ENCODE measurements around the gene ST8SIA3. TPM values are rescaled to one million over a fixed set of nuclear protein-coding genes. Genes with fewer than 3 reads are reported as not detected.

The ST8SIA3 gene
- total and polyA plus RNA-seq, 2 of the 4 experiments (the other 2 are of a cell fraction): not detected

GRCh38 chr18:57320603-57321002, 31.8 kb upstream of the ST8SIA3 start:
- no CpG with 5 or more reads among the region's 2 CpGs for WGBS, 2 experiments (ENCODE audit: extremely low coverage in 2 of 2, insufficient read length in 1 of 2)
- intact Hi-C loops (cut with micrococcal nuclease) (no loop called here), dilution Hi-C loops (cut with HindIII; ENCODE audit: low sequenced_read_pairs, unreplicated experiment) (no loop called here), in situ Hi-C loops (cut with MboI; ENCODE audit: low sequenced_read_pairs) (no loop called here)
- no peak overlapping the region for H3K4me3 ChIP-seq (ENCODE audit: insufficient read depth, low read depth, low read length)
- no peak for ATAC-seq (ENCODE audit: low read depth)
- H2AK9ac ChIP-seq (replicated peaks; ENCODE audit: low read depth, low read length, poor library complexity): no peak overlapping the region
- no peak overlapping the region for H3K23ac ChIP-seq (ENCODE audit: low read depth, low read length)
- H3K9ac ChIP-seq (ENCODE audit: low read depth, low read length): no peak overlapping the region
- H4K91ac ChIP-seq (ENCODE audit: insufficient read depth, low read depth, low read length): no peak overlapping the region
- H3K79me1 ChIP-seq (ENCODE audit: low read depth in 1 of 2, low read length in 2 of 2): no peaks in the 10 kb centered on the region
- no peak overlapping the region for H4K5ac ChIP-seq (ENCODE audit: low read depth, low read length)
- H3K56ac ChIP-seq (ENCODE audit: extremely low read depth, insufficient read depth, low read length): no peak overlapping the region
- H3K27me3 ChIP-seq (ENCODE audit: control insufficient read depth, insufficient read depth, low read length): no peaks in the 10 kb centered on the region
- no peak for TF ChIP-seq MXI1 (IDR thresholded peaks at IDR 0.05; ENCODE audit: borderline replicate concordance, low read depth, low read length)
- no peak for TF ChIP-seq FOS (IDR thresholded peaks at IDR 0.05; ENCODE audit: low read depth, low read length)
- no peak for TF ChIP-seq ELK1 (IDR thresholded peaks at IDR 0.05; ENCODE audit: borderline replicate concordance, low read depth, low read length)
- TF ChIP-seq SMC3 (IDR thresholded peaks at IDR 0.05; ENCODE audit: low read depth, low read length): no peak
- TF ChIP-seq RCOR1 (IDR thresholded peaks at IDR 0.05; ENCODE audit: insufficient replicate concordance, low read length): no peak
- TF ChIP-seq RFX5 (IDR thresholded peaks at IDR 0.05; ENCODE audit: low read depth, low read length): no peak
- no peak for TF ChIP-seq RAD21 (IDR thresholded peaks at IDR 0.05; ENCODE audit: low read length)
- no peak for TF ChIP-seq CHD1 (IDR thresholded peaks at IDR 0.05; ENCODE audit: low read depth, low read length)
- TF ChIP-seq CEBPB (IDR thresholded peaks at IDR 0.05; ENCODE audit: low read depth, low read length): no peak
- no peak for TF ChIP-seq POLR2A (IDR thresholded peaks at IDR 0.05; ENCODE audit: low read depth, low read length)
- TF ChIP-seq MAFK (IDR thresholded peaks at IDR 0.05; ENCODE audit: low read depth, low read length): no peak
- TF ChIP-seq BHLHE40 (IDR thresholded peaks at IDR 0.05; ENCODE audit: low read depth, low read length): no peak
- ChIA-PET POLR2A (ENCODE audit: unreplicated experiment) (no interaction called here), CTCF (interaction anchor here (0.6 kb wide), 1 partner anchor 473 kb away, joined by 3 read pairs; no protein-coding TSS in a partner anchor)
- no peak overlapping the region for H3K14ac ChIP-seq (replicated peaks; ENCODE audit: low read depth, low read length)
- no peaks in the 10 kb centered on the region for H3K4me1 ChIP-seq (ENCODE audit: control insufficient read depth, insufficient read depth, low read length)
- no peak overlapping the region for H3K18ac ChIP-seq (ENCODE audit: low read depth, low read length)
- no peaks in the 10 kb centered on the region for H3K9me3 ChIP-seq (ENCODE audit: control insufficient read depth, insufficient read depth, low read length)
- H3K4me2 ChIP-seq (ENCODE audit: low read depth, low read length): no peak overlapping the region
- H2BK120ac ChIP-seq (ENCODE audit: low read depth, low read length): no peak overlapping the region
- no peak overlapping the region for H3K4ac ChIP-seq (ENCODE audit: low read depth, low read length)
- H2BK5ac ChIP-seq (ENCODE audit: low read depth, low read length, poor library complexity, severe bottlenecking): no peak overlapping the region
- no peak overlapping the region for H2BK15ac ChIP-seq (ENCODE audit: low read depth, low read length)
- H3K36me3 ChIP-seq (ENCODE audit: control insufficient read depth, insufficient read depth, low read length): no peaks in the 10 kb centered on the region
- no peak overlapping the region for H2AK5ac ChIP-seq (ENCODE audit: low read depth, low read length)
- no peak overlapping the region for H2AFZ ChIP-seq (replicated peaks; ENCODE audit: low read length, poor library complexity)
- H2BK20ac ChIP-seq (ENCODE audit: low read depth, low read length): no peak overlapping the region
- BruUV-seq (replicated peaks): no TSS peak
- no peaks in the 10 kb centered on the region for H3K9me1 ChIP-seq (ENCODE audit: insufficient read depth, low read length)
- no peaks in the 10 kb centered on the region for H4K20me1 ChIP-seq (ENCODE audit: insufficient read depth, low read length)
- no peak for DNase-seq
- no peak overlapping the region for H4K8ac ChIP-seq (ENCODE audit: low read depth in 2 of 2, low read length in 2 of 2)
- no peak overlapping the region for H3K27ac ChIP-seq (ENCODE audit: insufficient read depth, low read length)

Data from IMR-90 (cell line).